Lower lobe of right lung (tissue), 2 donors: ENCODE data around the gene ARVCF. TPM values are rescaled to one million over a fixed set of nuclear protein-coding genes. Genes with fewer than 3 reads are reported as not detected.

Experiments
- ATAC-seq, 2 donors: fragments of 200-7000 bp; cut with Tn5 transposase; one replicate each; pipeline ENCODE4 v1.9.1; 2020 to 2022; ENCODE audit warnings: mild to moderate bottlenecking in 2 of 2, moderate library complexity in 2 of 2
- DNase-seq: peaks from one replicate; pipeline ENCODE4 v3.0.0-alpha.2; 2020
- H3K27ac ChIP-seq: fragments of 200-600 bp; one replicate; pipeline ENCODE4 v1.8.0; 2022
- H3K27me3 ChIP-seq: fragments of 200-600 bp; one replicate; pipeline ENCODE4 v1.8.0; 2022; ENCODE audit warnings: low read depth
- H3K36me3 ChIP-seq: fragments of 200-600 bp; one replicate; pipeline ENCODE4 v1.8.0; 2022; ENCODE audit warnings: mild to moderate bottlenecking
- H3K4me1 ChIP-seq: fragments of 200-600 bp; one replicate; pipeline ENCODE4 v1.8.0; 2022
- H3K4me3 ChIP-seq: fragments of 200-600 bp; one replicate; pipeline ENCODE4 v1.8.0; 2022; ENCODE audit warnings: mild to moderate bottlenecking
- H3K9me3 ChIP-seq: fragments of 200-600 bp; one replicate; pipeline ENCODE4 v1.8.0; 2022
- CTCF ChIP-seq: fragments of 200-600 bp; IDR thresholded peaks from one replicate; pipeline ENCODE4 v1.8.0; 2022; ENCODE audit warnings: antibody characterized with exemption, mild to moderate bottlenecking
- intact Hi-C: fragments of 100-400 bp; cut with DNase I; formaldehyde crosslinking; loops from one replicate; pipeline ENCODE4 v1.11.0; 2022
- total RNA-seq: library from RNA; stranded (reverse); fragmentation: NEBNext Ultra II Directional; extraction: Animal tissue kit (Norgen Biotek cat#: 25700); gene quantifications from one replicate; pipeline ENCODE4 v1.2.1, GENCODE V29; 2021
- donor health status: DM: no; HTN: yes; CAD: no; lungs with severe emphysema.

The ARVCF gene
- total RNA-seq, 1 donor from 2014 or later = 16.8 TPM

- no peak overlapping the region for H3K27ac ChIP-seq
- H3K9me3 ChIP-seq = no peaks in the 10 kb centered on the region
- peaks cover 22% of the 10 kb centered on the region for H3K4me1 ChIP-seq
- no peak for TF ChIP-seq CTCF
- H3K27me3 ChIP-seq = no peaks in the 10 kb centered on the region
- ATAC-seq (no peak), DNase-seq (no peak)
- H3K4me3 ChIP-seq = no peak overlapping the region
- H3K36me3 ChIP-seq = peaks cover 56% of the 10 kb centered on the region
- intact Hi-C loops = no loop called here
These were observed 19.5 kb upstream of the ARVCF start for GRCh38 chr22:20036084-20036482.

GRCh38 chr22:20035375-20036083 is 18.9 kb upstream of the ARVCF start:
- intact Hi-C loops = no loop called here
- Histone ChIP-seq H3K4me1 (peaks cover 22% of the 10 kb centered on the region), H3K27ac (no peak overlapping the region), H3K9me3 (no peaks in the 10 kb centered on the region), H3K4me3 (no peak overlapping the region), H3K27me3 (no peaks in the 10 kb centered on the region), H3K36me3 (peaks cover 51% of the 10 kb centered on the region)
- no peak for TF ChIP-seq CTCF
- DNase-seq = no peak
- no peak for ATAC-seq

GRCh38 chr22:20034143-20034542 is 17.5 kb upstream of the ARVCF start:
- Histone ChIP-seq H3K36me3 (peaks cover 38% of the 10 kb centered on the region), H3K4me1 (peaks cover 22% of the 10 kb centered on the region), H3K27ac (no peak overlapping the region), H3K4me3 (no peak overlapping the region), H3K9me3 (no peaks in the 10 kb centered on the region), H3K27me3 (no peaks in the 10 kb centered on the region)
- ATAC-seq (no peak), DNase-seq (no peak)
- intact Hi-C loops = no loop called here
- TF ChIP-seq CTCF = no peak

GRCh38 chr22:20033045-20033706 is 16.6 kb upstream of the ARVCF start:
- no peaks in the 10 kb centered on the region for H3K27me3 ChIP-seq
- no peak overlapping the region for H3K4me3 ChIP-seq
- peaks cover 29% of the 10 kb centered on the region for H3K36me3 ChIP-seq
- no peak for TF ChIP-seq CTCF
- ATAC-seq (peak in 1 of 2 donors; percentile 18), DNase-seq (no peak)
- H3K4me1 ChIP-seq = peaks cover 22% of the 10 kb centered on the region
- no peaks in the 10 kb centered on the region for H3K9me3 ChIP-seq
- no peak overlapping the region for H3K27ac ChIP-seq
- intact Hi-C loops = no loop called here

GRCh38 chr22:20032407-20032991 is 15.9 kb upstream of the ARVCF start:
- Histone ChIP-seq H3K9me3 (no peaks in the 10 kb centered on the region), H3K4me3 (no peak overlapping the region), H3K4me1 (peaks cover 22% of the 10 kb centered on the region), H3K36me3 (peaks cover 22% of the 10 kb centered on the region), H3K27ac (no peak overlapping the region), H3K27me3 (no peaks in the 10 kb centered on the region)
- peak; percentile 9 to 27 for ATAC-seq
- DNase-seq = no peak
- TF ChIP-seq CTCF = no peak
- intact Hi-C loops = no loop called here
